OCI-LY1 (cell line): ENCODE measurements around the gene HAVCR1.

ENCODE experiments used
- H2AFZ ChIP-seq: fragments of 200-600 bp; sonication (generic), shearing (Covaris generic); 2 replicates; pipeline ENCODE4 v1.6.0; 2014; ENCODE audit warnings: antibody characterized with exemption, mild to moderate bottlenecking, low read length
- H3F3A ChIP-seq: fragments of 200-600 bp; sonication (generic), shearing (Covaris generic); 2 replicates; pipeline ENCODE4 v1.6.0; 2014; ENCODE audit warnings: mild to moderate bottlenecking, antibody characterized with exemption, low read length, moderate library complexity; ENCODE audit not compliant: insufficient read depth
- H3K27ac ChIP-seq: fragments of 200-600 bp; sonication (generic); 2 replicates; pipeline ENCODE4 v1.5.1; 2014; ENCODE audit warnings: low read length, mixed run types, mild to moderate bottlenecking, low read depth; ENCODE audit not compliant: poor library complexity, severe bottlenecking
- H3K27me3 ChIP-seq: fragments of 200-600 bp; sonication (generic); 2 replicates; pipeline ENCODE4 v1.6.0; 2014; ENCODE audit warnings: antibody characterized with exemption, mild to moderate bottlenecking, low read length, moderate library complexity; ENCODE audit not compliant: insufficient read depth
- H3K36me3 ChIP-seq: fragments of 200-600 bp; sonication (generic); 2 replicates; pipeline ENCODE4 v1.6.1; 2014; ENCODE audit warnings: mild to moderate bottlenecking, antibody characterized with exemption, low read length, moderate library complexity, mixed read lengths; ENCODE audit not compliant: insufficient read depth
- H3K4me1 ChIP-seq: fragments of 200-600 bp; sonication (generic); 2 replicates; pipeline ENCODE4 v1.5.1; 2014; ENCODE audit warnings: mild to moderate bottlenecking, low read length, moderate library complexity; ENCODE audit not compliant: insufficient read depth, severe bottlenecking
- H3K4me2 ChIP-seq: fragments of 200-600 bp; sonication (generic), shearing (Covaris generic); 2 replicates; pipeline ENCODE4 v1.6.1; 2014; ENCODE audit warnings: low read length
- H3K4me3 ChIP-seq: fragments of 200-600 bp; sonication (generic); 2 replicates; pipeline ENCODE4 v1.5.1; 2014; ENCODE audit warnings: low read length, low read depth, mild to moderate bottlenecking, mixed read lengths; ENCODE audit not compliant: poor library complexity, severe bottlenecking
- H3K79me2 ChIP-seq: fragments of 200-600 bp; shearing (Covaris generic); 2 replicates; pipeline ENCODE4 v1.6.1; 2016; ENCODE audit warnings: mixed run types, low read length, mixed read lengths; ENCODE audit not compliant: insufficient read depth
- H3K9ac ChIP-seq: fragments of 200-600 bp; sonication (generic), shearing (Covaris generic); 2 replicates; pipeline ENCODE4 v1.6.1; 2014; ENCODE audit warnings: mild to moderate bottlenecking, low read length, mixed read lengths
- H3K9me2 ChIP-seq: fragments of 200-600 bp; sonication (generic), shearing (Covaris generic); 2 replicates; pipeline ENCODE4 v1.6.1; 2014; ENCODE audit warnings: low read depth, mild to moderate bottlenecking, low read length, mixed read lengths
- H3K9me3 ChIP-seq: fragments of 200-600 bp; shearing (Covaris generic); 2 replicates; pipeline ENCODE4 v1.6.1; 2014; ENCODE audit warnings: low read length, mixed read lengths
- H4K20me1 ChIP-seq: fragments of 200-600 bp; sonication (generic), shearing (Covaris generic); 2 replicates; pipeline ENCODE4 v1.6.0; 2016; ENCODE audit warnings: mild to moderate bottlenecking, low read length; ENCODE audit not compliant: insufficient read depth
- CTCF ChIP-seq: fragments of 200-600 bp; sonication (generic), shearing (Covaris generic); IDR thresholded peaks from 2 replicates; pipeline ENCODE4 v1.5.1; 2017; ENCODE audit warnings: mild to moderate bottlenecking, antibody characterized with exemption, low read length, moderate library complexity, mixed read lengths
- EZH2 ChIP-seq: fragments of 200-600 bp; sonication (generic), shearing (Covaris generic); IDR thresholded peaks from 2 replicates; pipeline ENCODE4 v1.8.0; 2017; ENCODE audit warnings: borderline replicate concordance, mixed run types, mild to moderate bottlenecking, antibody characterized with exemption, low read length, moderate library complexity, mixed read lengths

Gene HAVCR1

GRCh38 chr5:156981481-156981880 is 77.4 kb downstream of the HAVCR1 start:
- no peak for TF ChIP-seq CTCF
- TF ChIP-seq EZH2: no peak
- H3K27me3 ChIP-seq: no peaks in the 10 kb centered on the region
- H3K4me1 ChIP-seq: no peaks in the 10 kb centered on the region
- H4K20me1 ChIP-seq: no peaks in the 10 kb centered on the region
- H3K4me3 ChIP-seq: no peak overlapping the region
- no peak overlapping the region for H3K4me2 ChIP-seq
- no peak overlapping the region for H3K9ac ChIP-seq
- H3K9me3 ChIP-seq: no peaks in the 10 kb centered on the region
- no peak overlapping the region for H2AFZ ChIP-seq
- no peaks in the 10 kb centered on the region for H3F3A ChIP-seq
- H3K27ac ChIP-seq: no peak overlapping the region
- H3K79me2 ChIP-seq: no peaks in the 10 kb centered on the region
- H3K9me2 ChIP-seq: no peaks in the 10 kb centered on the region
- H3K36me3 ChIP-seq: no peaks in the 10 kb centered on the region
